ENCODE measurements around the gene CHST3.

DNA sequence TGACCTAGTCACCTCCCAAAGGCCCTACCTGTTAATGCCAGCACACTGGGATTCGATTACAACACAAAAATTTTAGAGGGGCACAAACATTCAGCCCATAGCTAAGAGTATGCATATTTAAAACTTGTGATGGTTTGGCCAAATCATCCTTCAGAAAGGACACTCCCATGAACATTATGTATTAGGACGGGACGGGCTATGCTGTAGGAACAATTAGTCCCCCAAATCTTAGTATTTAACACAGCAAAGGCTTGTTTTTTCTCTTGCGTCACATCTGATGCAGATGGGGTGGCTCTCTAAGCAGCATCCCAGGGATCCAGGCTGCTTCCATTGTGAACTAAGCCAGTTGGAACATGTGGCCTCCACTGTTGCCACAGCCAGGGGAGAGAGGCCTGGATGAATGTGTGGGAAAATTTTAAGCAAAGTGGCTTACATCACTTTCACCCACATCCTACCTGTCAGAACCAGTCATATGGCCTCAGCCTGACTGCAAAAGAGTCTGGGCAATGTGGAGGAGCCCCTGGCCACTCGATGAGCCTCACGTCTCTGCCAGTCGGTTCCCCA, 26.6 kb downstream of the CHST3 start:
- TF ChIP-seq, protein P1, sequence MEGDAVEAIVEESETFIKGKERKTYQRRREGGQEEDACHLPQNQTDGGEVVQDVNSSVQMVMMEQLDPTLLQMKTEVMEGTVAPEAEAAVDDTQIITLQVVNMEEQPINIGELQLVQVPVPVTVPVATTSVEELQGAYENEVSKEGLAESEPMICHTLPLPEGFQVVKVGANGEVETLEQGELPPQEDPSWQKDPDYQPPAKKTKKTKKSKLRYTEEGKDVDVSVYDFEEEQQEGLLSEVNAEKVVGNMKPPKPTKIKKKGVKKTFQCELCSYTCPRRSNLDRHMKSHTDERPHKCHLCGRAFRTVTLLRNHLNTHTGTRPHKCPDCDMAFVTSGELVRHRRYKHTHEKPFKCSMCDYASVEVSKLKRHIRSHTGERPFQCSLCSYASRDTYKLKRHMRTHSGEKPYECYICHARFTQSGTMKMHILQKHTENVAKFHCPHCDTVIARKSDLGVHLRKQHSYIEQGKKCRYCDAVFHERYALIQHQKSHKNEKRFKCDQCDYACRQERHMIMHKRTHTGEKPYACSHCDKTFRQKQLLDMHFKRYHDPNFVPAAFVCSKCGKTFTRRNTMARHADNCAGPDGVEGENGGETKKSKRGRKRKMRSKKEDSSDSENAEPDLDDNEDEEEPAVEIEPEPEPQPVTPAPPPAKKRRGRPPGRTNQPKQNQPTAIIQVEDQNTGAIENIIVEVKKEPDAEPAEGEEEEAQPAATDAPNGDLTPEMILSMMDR (IDR thresholded peaks at IDR 0.05) = no peak
- no peak for TF ChIP-seq EP300 (IDR thresholded peaks at IDR 0.05)
